Activated naive CD8-positive, alpha-beta T cell treated with anti-CD3 and anti-CD28 coated beads for 36 hours (primary cell): ENCODE measurements around the gene TIGD7. TPM values are rescaled to one million over a fixed set of nuclear protein-coding genes. Genes with fewer than 3 reads are reported as not detected.

Experiments
- DNase-seq: peaks from one replicate; pipeline ENCODE4 v3.0.0; 2021
- H3K27ac Mint-ChIP-seq: one replicate; pipeline ENCODE4 v1.8.0; 2022; ENCODE audit warnings: mild to moderate bottlenecking, moderate library complexity, mixed read lengths
- H3K27me3 Mint-ChIP-seq: one replicate; pipeline ENCODE4 v1.8.0; 2022; ENCODE audit warnings: mild to moderate bottlenecking, mixed read lengths
- H3K36me3 Mint-ChIP-seq: one replicate; pipeline ENCODE4 v1.8.0; 2021; ENCODE audit warnings: mild to moderate bottlenecking, mixed read lengths
- H3K4me1 Mint-ChIP-seq: one replicate; pipeline ENCODE4 v1.8.0; 2021; ENCODE audit warnings: mixed read lengths
- H3K4me3 Mint-ChIP-seq: one replicate; pipeline ENCODE4 v1.8.0; 2022; ENCODE audit warnings: mild to moderate bottlenecking, moderate library complexity, mixed read lengths
- H3K9me3 Mint-ChIP-seq: one replicate; pipeline ENCODE4 v1.8.0; 2022; ENCODE audit warnings: mixed read lengths
- total RNA-seq, 2 experiments: library from RNA; stranded (reverse); gene quantifications; one replicate each; pipeline ENCODE4 v1.2.3, GENCODE V29; 2021

TIGD7 gene
- 1 to 10 TPM; 4.8 to 5.3 TPM for total RNA-seq

GRCh38 chr16:3305109-3306068, at the start of gene TIGD7, which contains the start of gene ZNF75A:
Gene TIGD7, minus strand, starts transcription at chr16:3305430. Its CDS starts 4,816 bp downstream, at chr16:3300614.
Gene ZNF75A, plus strand, starts transcription at chr16:3305497. Its CDS starts 2,932 bp downstream, at chr16:3308429.
- peak; percentile 88 for DNase-seq
- Mint-ChIP-seq H3K27me3 (no peaks in the 10 kb centered on the region), H3K27ac (peak within 1 kb of the TSS; percentile 87), H3K4me1 (peaks cover 7% of the 10 kb centered on the region), H3K9me3 (peaks cover 44% of the 10 kb centered on the region), H3K4me3 (peak within 1 kb of the TSS; percentile 75), H3K36me3 (peaks cover 86% of the 10 kb centered on the region)

GRCh38 chr16:3349175-3349574, 43.9 kb upstream of the TIGD7 start:
- Mint-ChIP-seq H3K36me3 (no peaks in the 10 kb centered on the region), H3K4me1 (peaks cover 6% of the 10 kb centered on the region), H3K9me3 (no peaks in the 10 kb centered on the region), H3K27ac (no peak overlapping the region), H3K27me3 (no peaks in the 10 kb centered on the region), H3K4me3 (no peak overlapping the region)
- DNase-seq = no peak

GRCh38 chr16:3348547-3349167, 43.4 kb upstream of the TIGD7 start:
- no peaks in the 10 kb centered on the region for H3K9me3 Mint-ChIP-seq
- no peak overlapping the region for H3K4me3 Mint-ChIP-seq
- H3K27me3 Mint-ChIP-seq = no peaks in the 10 kb centered on the region
- H3K36me3 Mint-ChIP-seq = no peaks in the 10 kb centered on the region
- DNase-seq = no peak
- peaks cover 6% of the 10 kb centered on the region for H3K4me1 Mint-ChIP-seq
- no peak overlapping the region for H3K27ac Mint-ChIP-seq

GRCh38 chr16:3347586-3347985, 42.4 kb upstream of the TIGD7 start:
- no peak for DNase-seq
- H3K4me3 Mint-ChIP-seq = no peak overlapping the region
- H3K27ac Mint-ChIP-seq = no peak overlapping the region
- H3K27me3 Mint-ChIP-seq = no peaks in the 10 kb centered on the region
- peaks cover 6% of the 10 kb centered on the region for H3K4me1 Mint-ChIP-seq
- no peaks in the 10 kb centered on the region for H3K9me3 Mint-ChIP-seq
- no peaks in the 10 kb centered on the region for H3K36me3 Mint-ChIP-seq

GRCh38 chr16:3346041-3346440, 40.8 kb upstream of the TIGD7 start:
- Mint-ChIP-seq H3K4me3 (no peak overlapping the region), H3K27ac (no peak overlapping the region), H3K9me3 (no peaks in the 10 kb centered on the region), H3K4me1 (peaks cover 6% of the 10 kb centered on the region), H3K36me3 (no peaks in the 10 kb centered on the region), H3K27me3 (no peaks in the 10 kb centered on the region)
- no peak for DNase-seq

- Mint-ChIP-seq H3K27ac (no peak overlapping the region), H3K36me3 (peaks cover 9% of the 10 kb centered on the region), H3K27me3 (no peaks in the 10 kb centered on the region), H3K4me1 (no peaks in the 10 kb centered on the region), H3K4me3 (no peak overlapping the region), H3K9me3 (peaks cover 19% of the 10 kb centered on the region)
- DNase-seq = no peak
These were observed 23.4 kb upstream of the TIGD7 start for GRCh38 chr16:3328643-3329042.

- Mint-ChIP-seq H3K27me3 (no peaks in the 10 kb centered on the region), H3K4me1 (no peaks in the 10 kb centered on the region), H3K27ac (no peak overlapping the region), H3K4me3 (no peak overlapping the region), H3K36me3 (peaks cover 10% of the 10 kb centered on the region), H3K9me3 (peaks cover 16% of the 10 kb centered on the region)
- no peak for DNase-seq
These were observed 22.9 kb upstream of the TIGD7 start for GRCh38 chr16:3328104-3328503.

- Mint-ChIP-seq H3K27ac (no peak overlapping the region), H3K4me3 (no peak overlapping the region), H3K36me3 (peaks cover 12% of the 10 kb centered on the region), H3K9me3 (peaks cover 19% of the 10 kb centered on the region), H3K27me3 (no peaks in the 10 kb centered on the region), H3K4me1 (no peaks in the 10 kb centered on the region)
- no peak for DNase-seq
These were observed 22.3 kb upstream of the TIGD7 start for GRCh38 chr16:3327514-3327913.

GRCh38 chr16:3321816-3322215, 16.6 kb upstream of the TIGD7 start:
- Mint-ChIP-seq H3K27me3 (no peaks in the 10 kb centered on the region), H3K36me3 (peaks cover 52% of the 10 kb centered on the region), H3K9me3 (peaks cover 55% of the 10 kb centered on the region), H3K4me3 (no peak overlapping the region), H3K27ac (no peak overlapping the region), H3K4me1 (no peaks in the 10 kb centered on the region)
- DNase-seq = no peak

GRCh38 chr16:3317315-3317999, 12.2 kb upstream of the TIGD7 start:
- H3K4me3 Mint-ChIP-seq = peak overlapping the region; percentile 37

GRCh38 chr16:3311496-3311895, 6.3 kb upstream of the TIGD7 start:
- peaks cover 2% of the 10 kb centered on the region for H3K4me1 Mint-ChIP-seq
- H3K27me3 Mint-ChIP-seq = no peaks in the 10 kb centered on the region
- H3K36me3 Mint-ChIP-seq = peaks cover 100% of the 10 kb centered on the region
- peaks cover 69% of the 10 kb centered on the region for H3K9me3 Mint-ChIP-seq
- no peak overlapping the region for H3K4me3 Mint-ChIP-seq
- no peak overlapping the region for H3K27ac Mint-ChIP-seq
- DNase-seq = no peak

More at GRCh38 chr16:3317315-3317999, 12.2 kb upstream of the TIGD7 start:
- Mint-ChIP-seq H3K9me3 (peaks cover 79% of the 10 kb centered on the region), H3K27me3 (no peaks in the 10 kb centered on the region), H3K36me3 (peaks cover 85% of the 10 kb centered on the region), H3K4me1 (no peaks in the 10 kb centered on the region), H3K27ac (no peak overlapping the region)
- no peak for DNase-seq

- Mint-ChIP-seq H3K9me3 (peaks cover 37% of the 10 kb centered on the region), H3K27ac (peak overlapping the region; percentile 87), H3K4me3 (peak overlapping the region; percentile 75)
These were observed 848 bp upstream of the TIGD7 start for GRCh38 chr16:3306078-3306477.

GRCh38 chr16:3304370-3304769, 860 bp downstream of the TIGD7 start:
- Mint-ChIP-seq H3K36me3 (peaks cover 86% of the 10 kb centered on the region), H3K9me3 (peaks cover 49% of the 10 kb centered on the region), H3K4me3 (peak overlapping the region; percentile 75), H3K4me1 (peaks cover 7% of the 10 kb centered on the region), H3K27me3 (no peaks in the 10 kb centered on the region), H3K27ac (peak overlapping the region; percentile 68)
- DNase-seq = no peak

More at GRCh38 chr16:3306078-3306477, 848 bp upstream of the TIGD7 start:
- Mint-ChIP-seq H3K4me1 (peaks cover 7% of the 10 kb centered on the region), H3K36me3 (peaks cover 86% of the 10 kb centered on the region), H3K27me3 (no peaks in the 10 kb centered on the region)
- no peak for DNase-seq

- H3K4me3 Mint-ChIP-seq = peak overlapping the region; percentile 32
- H3K27me3 Mint-ChIP-seq = no peaks in the 10 kb centered on the region
- peaks cover 69% of the 10 kb centered on the region for H3K9me3 Mint-ChIP-seq
These were observed 9.4 kb downstream of the TIGD7 start for GRCh38 chr16:3295783-3296182.

GRCh38 chr16:3295209-3295608, 10.0 kb downstream of the TIGD7 start:
- no peak for DNase-seq
- Mint-ChIP-seq H3K9me3 (peaks cover 67% of the 10 kb centered on the region), H3K4me3 (no peak overlapping the region), H3K27me3 (no peaks in the 10 kb centered on the region), H3K36me3 (peaks cover 80% of the 10 kb centered on the region), H3K27ac (no peak overlapping the region), H3K4me1 (no peaks in the 10 kb centered on the region)

More at GRCh38 chr16:3295783-3296182, 9.4 kb downstream of the TIGD7 start:
- Mint-ChIP-seq H3K36me3 (peaks cover 80% of the 10 kb centered on the region), H3K27ac (no peak overlapping the region), H3K4me1 (no peaks in the 10 kb centered on the region)
- DNase-seq = no peak
